ENCODE measurements around the gene NGDN. TPM values are rescaled to one million over a fixed set of nuclear protein-coding genes. Genes with fewer than 3 reads are reported as not detected.

The NGDN gene
- polyA plus RNA-seq, 1 experiment: 49.8 TPM

DNA sequence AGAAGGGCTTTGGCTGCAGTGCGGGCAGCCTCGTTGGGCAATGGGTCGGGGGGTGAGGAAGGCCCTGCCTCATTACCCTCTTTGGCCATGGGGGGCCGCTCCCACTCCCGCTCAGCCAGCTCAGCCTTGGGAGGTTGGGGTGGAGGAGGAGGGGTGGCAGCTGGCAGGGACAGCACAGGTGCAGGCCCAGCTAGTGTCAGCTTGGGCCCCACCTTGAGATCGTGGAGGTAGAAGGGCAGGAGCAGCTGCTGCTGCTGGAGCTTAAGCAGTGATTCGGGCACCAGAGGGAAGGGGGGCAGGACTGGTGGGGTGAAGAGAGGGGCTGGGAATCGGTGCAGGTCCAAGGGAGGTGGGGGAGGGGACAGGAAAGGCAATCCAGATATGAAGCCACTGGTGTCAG is 56.1 kb downstream of the NGDN start:
- CTCF ChIA-PET: interaction anchor here (0.8 kb wide), 1 partner anchor 13 kb away, joined by 3 read pairs; no protein-coding TSS in a partner anchor
- POLR2A ChIA-PET: no interaction called here
- Histone ChIP-seq H3K9me3 (ENCODE audit: control insufficient read depth, insufficient read depth, low read length) (no peaks in the 10 kb centered on the region; the same call in 1 of the 2 replicates), H3K4me3 (ENCODE audit: low read depth, low read length) (no peak overlapping the region), H3K27me3 (ENCODE audit: control insufficient read depth, insufficient read depth, low read length) (no peaks in the 10 kb centered on the region), H3K27ac (ENCODE audit: low read depth, low read length) (no peak overlapping the region)
- DNase-seq (ENCODE audit: low read depth, low spot score): no peak
- TF ChIP-seq, protein P1, sequence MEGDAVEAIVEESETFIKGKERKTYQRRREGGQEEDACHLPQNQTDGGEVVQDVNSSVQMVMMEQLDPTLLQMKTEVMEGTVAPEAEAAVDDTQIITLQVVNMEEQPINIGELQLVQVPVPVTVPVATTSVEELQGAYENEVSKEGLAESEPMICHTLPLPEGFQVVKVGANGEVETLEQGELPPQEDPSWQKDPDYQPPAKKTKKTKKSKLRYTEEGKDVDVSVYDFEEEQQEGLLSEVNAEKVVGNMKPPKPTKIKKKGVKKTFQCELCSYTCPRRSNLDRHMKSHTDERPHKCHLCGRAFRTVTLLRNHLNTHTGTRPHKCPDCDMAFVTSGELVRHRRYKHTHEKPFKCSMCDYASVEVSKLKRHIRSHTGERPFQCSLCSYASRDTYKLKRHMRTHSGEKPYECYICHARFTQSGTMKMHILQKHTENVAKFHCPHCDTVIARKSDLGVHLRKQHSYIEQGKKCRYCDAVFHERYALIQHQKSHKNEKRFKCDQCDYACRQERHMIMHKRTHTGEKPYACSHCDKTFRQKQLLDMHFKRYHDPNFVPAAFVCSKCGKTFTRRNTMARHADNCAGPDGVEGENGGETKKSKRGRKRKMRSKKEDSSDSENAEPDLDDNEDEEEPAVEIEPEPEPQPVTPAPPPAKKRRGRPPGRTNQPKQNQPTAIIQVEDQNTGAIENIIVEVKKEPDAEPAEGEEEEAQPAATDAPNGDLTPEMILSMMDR (IDR thresholded peaks at IDR 0.05; ENCODE audit: low read depth, low read length): no peak

Other genes with a start within 250 kb of the NGDN start
- gene RNF212B, start 231.8 kb upstream of the NGDN start, polyA plus RNA-seq (2011; rRNA removed): not detected in 2 replicates
- gene HOMEZ, start 183.6 kb upstream of the NGDN start, polyA plus RNA-seq (2011; rRNA removed): 11.2 and 13.2 TPM in 2 replicates
- gene PPP1R3E, start 166.8 kb upstream of the NGDN start, polyA plus RNA-seq (2011; rRNA removed): 2.4 and 2.8 TPM in 2 replicates
- 21.5 and 22.2 TPM in 2 replicates for gene BCL2L2, start 162.9 kb upstream of the NGDN start, polyA plus RNA-seq (2011; rRNA removed)
- 174 and 182 TPM in 2 replicates for gene PABPN1, start 148.2 kb upstream of the NGDN start, polyA plus RNA-seq (2011; rRNA removed)
- 17.4 and 27.0 TPM in 2 replicates for gene SLC22A17, start 116.8 kb upstream of the NGDN start, polyA plus RNA-seq (2011; rRNA removed)
- 5.3 and 6.6 TPM in 2 replicates for gene EFS, start 104.5 kb upstream of the NGDN start, polyA plus RNA-seq (2011; rRNA removed)
- gene IL25, start 96.9 kb upstream of the NGDN start, polyA plus RNA-seq (2011; rRNA removed): not detected in 2 replicates
- 0.37 and 0.47 TPM in 2 replicates for gene CMTM5, start 92.7 kb upstream of the NGDN start, polyA plus RNA-seq (2011; rRNA removed)
- not detected in 2 replicates for gene MYH6, start 61.4 kb upstream of the NGDN start, polyA plus RNA-seq (2011; rRNA removed)
- not detected in 2 replicates for gene MYH7, start 34.0 kb upstream of the NGDN start, polyA plus RNA-seq (2011; rRNA removed)
- 0.09 and 0.14 TPM in 2 replicates for gene ZFHX2, start 82.1 kb downstream of the NGDN start, polyA plus RNA-seq (2011; rRNA removed)
- 4.9 and 9.3 TPM in 2 replicates for gene THTPA, start 86.6 kb downstream of the NGDN start, polyA plus RNA-seq (2011; rRNA removed)
- 8.2 and 10.6 TPM in 2 replicates for gene AP1G2, start 98.1 kb downstream of the NGDN start, polyA plus RNA-seq (2011; rRNA removed)
- not detected in 2 replicates for gene JPH4, start 109.1 kb downstream of the NGDN start, polyA plus RNA-seq (2011; rRNA removed)
- 0.09 and 0.15 TPM in 2 replicates for gene DHRS2, start 166.7 kb downstream of the NGDN start, polyA plus RNA-seq (2011; rRNA removed)

Measured in AG04450 (cell line).